GM19193 (cell line): Measurements from ENCODE around the gene SCN11A.

Experiments used
- POLR2A ChIP-seq: IDR thresholded peaks from 4 replicates; pipeline ENCODE4 v1.6.1; 2011; ENCODE audit not compliant: insufficient read depth, insufficient read length; ENCODE audit errors: extremely low read depth

The SCN11A gene

DNA sequence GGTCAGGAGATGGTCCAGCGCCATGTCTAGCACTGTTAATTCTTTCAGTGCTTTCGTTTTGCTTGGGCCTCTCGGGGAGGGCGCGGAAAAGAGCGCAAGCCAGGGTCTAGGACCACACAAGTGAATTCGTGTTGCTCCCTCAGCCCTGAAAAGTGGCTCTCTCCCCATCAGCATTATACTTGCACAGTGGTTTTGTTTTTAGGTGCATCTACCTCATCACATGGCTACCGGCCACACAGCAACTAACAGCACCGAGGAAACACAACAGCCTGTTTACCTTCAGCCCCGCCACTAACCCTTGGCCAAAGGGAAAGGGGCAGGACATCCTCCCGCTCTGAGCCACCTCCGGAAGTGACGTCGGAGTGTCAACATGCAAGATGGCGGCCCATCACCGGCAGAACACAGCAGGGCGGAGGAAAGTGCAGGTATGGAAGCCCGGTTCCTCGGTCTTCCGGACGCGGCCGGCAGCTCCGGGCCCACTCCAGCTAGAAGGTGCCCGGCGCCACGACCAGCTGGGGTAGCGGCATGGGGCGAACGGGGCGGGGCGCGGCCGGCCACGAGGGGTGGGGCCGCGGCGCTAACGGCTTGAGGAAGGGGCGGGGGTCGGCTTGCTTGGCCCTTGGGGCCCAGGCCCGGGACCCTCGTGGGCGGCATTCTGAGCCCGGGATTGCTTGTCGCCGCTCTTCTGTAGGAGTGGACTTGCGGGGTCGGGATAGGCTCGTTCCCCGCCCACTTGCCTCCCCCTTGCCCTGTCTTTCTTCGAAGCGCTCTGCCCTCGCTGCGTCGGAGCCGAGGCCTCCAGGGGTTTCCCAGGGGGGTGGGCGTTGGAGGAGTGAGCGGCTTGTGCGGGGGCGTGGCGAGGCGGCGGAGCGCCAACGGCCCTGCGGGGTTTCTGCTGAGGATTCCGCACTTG lies at the start of gene SCN11A, which contains the start of gene WDR48:
SCN11A (minus strand) TSS at position 296 of the 913 bp plus-strand sequence. CDS start 101,582 bp downstream, outside the sequence.
WDR48 (plus strand) TSS at position 368 of the 913 bp plus-strand sequence; CDS start at position 378, 10 bp downstream.
- TF ChIP-seq POLR2A: peak; percentile 92

DNA sequence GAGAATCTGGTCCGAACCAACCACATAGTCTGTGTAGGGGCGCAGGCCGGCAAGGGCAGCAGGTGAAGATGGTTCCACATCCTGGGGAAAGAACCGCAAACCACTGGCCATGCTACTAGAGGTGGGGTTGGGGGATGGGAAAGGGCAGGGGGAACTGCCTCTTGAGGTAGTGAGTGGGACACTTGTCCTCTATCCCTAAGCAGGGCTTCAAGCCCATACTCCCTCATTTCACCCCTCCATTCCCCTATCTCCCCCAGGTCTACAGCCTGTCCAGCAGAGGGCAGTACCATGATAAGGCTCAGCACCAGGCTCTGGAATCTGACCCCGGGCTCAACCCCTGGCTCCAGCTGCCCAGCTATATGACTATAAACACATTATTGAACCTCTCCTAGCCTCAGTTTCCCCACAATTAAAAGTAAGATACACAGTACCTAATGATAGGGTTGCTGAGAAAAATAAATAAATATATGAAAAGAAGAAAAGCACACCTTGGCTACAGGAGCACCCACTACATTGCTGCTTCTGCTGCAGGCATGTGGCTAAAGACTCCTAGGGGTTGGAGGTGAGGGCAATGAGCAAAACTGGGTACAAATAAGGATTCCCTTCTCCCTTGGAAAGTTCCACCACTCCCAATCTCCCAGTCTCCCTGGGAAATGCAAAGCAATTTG lies 49.4 kb upstream of the SCN11A start:
- no peak for TF ChIP-seq POLR2A

DNA sequence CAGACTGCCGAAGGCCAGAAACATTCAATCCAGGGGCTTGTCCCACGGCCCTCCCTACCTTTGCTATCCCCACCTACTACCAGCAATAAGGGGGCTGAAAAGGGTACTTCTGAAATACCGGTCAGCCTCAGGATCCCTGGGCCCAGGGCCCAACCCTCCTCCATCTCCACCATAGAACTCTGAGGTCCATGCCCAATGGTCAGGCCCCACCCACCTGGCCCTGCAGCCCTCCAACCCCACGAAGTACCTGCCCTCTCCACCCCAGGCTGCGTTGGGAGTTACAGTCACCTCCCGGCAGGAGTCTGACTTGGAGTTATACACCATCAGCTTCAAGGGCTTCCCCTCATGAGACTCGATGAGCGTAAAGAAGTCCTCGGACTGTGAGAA lies 48.7 kb upstream of the SCN11A start:
- no peak for TF ChIP-seq POLR2A

DNA sequence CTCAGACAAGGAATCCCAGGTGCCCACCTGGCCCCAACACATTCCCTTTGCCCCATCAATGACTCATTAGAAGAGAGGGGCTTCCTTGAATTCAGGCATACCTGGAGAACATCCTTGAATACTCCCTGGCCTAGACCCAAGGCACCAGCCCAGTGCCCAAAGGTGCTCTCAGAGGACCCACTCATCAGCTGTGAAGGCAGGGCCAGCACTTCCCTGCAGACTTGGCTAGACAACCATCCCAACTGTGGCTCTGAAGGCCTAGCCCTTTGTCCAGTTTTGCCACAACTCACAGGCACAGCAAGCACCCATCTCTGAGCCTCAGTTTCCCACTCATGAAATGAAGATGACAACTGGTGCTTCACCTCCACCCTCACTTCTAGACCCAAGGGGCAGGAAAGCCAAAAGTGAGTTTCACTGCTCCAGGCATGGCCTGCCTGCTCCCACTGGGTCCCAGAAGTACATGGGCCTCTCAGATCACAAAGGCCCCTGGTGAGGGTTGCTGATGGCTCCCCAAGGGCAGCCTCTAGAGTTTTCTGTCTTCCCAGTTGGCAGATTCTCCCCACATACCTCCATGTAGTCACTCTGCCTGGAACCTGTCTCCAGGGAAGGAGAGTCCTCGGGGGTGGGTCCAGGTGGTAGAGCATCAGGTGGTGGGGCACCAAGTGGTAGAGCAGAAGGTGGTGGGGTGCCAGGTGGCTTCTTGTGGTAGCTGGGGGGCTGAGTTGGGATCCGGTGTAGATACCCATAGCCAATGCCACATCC lies 48.2 kb upstream of the SCN11A start:
- no peak for TF ChIP-seq POLR2A

DNA sequence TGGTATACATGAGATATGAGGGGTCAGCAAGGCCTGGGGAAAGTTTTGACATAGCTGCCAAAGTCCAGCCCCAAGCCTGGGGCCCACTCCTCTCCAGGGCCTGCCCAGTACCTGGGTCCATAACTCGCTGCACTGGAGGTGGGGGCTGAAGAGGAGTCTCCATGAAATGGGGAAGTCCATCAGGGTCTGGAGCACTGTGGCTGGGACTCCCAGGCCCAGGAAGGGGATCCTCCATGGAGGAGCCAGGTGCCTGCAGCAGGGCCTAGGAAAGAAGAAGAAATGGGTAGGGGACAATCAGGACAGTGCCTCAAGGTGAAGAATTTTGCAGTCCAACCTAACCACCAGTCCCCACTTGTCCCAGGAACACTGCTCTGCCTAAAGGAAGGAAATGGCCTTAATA lies 47.5 kb upstream of the SCN11A start:
- no peak for TF ChIP-seq POLR2A

DNA sequence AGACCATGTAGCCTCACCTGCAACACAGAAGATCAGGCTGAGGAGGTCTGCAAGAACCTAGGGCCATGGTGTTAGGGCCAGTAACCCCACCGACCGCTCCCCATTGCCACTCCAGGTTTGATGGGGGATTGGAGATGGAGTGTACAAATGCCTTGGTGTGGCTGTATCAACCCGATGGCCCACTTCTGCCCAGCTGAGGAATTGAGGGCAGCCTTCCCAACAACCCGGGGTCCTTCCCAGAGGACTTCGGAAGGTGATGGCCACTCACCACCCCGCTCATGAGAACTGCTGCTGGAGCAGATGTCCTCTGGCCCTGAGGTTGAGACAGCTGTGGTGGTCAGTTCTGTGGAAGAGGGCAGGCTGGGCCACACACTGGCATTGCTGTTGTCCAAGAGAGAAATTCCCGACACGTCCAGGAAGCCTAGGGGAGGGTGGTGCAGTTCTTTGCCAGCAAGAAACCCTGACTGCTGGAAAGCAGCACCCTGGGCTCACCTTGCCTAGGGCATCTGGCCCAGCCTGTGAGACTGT lies 46.8 kb upstream of the SCN11A start:
- TF ChIP-seq POLR2A: no peak

DNA sequence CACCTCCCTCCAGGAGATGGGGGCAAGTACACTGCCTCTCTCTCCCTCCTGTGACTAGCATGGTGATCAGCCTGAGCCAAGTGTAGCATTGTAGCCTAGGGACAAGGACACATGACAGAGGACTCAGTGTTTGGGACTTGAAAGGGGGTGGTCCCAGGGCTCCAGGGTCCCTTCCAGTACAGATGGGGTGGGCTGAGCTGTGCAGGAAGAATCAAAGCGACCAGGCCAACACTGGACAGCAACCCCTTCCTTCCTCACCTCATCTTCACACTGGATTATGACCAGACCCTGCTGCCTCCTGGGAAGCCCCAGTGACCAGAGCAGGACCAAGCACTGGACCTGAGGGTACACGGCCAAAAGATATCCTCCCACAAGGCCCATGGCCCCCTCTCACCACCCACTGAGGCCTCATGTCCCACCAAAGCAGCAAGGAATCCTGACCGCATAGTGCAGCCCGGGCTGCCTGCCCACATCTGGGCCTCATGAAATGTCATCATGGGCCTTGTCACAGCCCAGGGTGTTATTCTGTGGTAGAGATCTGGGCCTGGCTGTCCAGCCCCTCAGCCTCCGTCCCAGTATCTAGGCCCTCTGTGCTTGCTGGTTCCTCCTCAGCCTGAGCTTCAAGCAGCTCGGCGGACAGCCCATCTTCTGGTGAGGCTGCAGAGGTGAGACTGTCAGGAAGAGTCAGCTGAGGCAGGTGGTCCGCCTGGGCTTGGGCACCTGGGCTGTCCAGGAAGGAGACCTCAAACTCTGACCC lies 46.1 kb upstream of the SCN11A start:
- no peak for TF ChIP-seq POLR2A

DNA sequence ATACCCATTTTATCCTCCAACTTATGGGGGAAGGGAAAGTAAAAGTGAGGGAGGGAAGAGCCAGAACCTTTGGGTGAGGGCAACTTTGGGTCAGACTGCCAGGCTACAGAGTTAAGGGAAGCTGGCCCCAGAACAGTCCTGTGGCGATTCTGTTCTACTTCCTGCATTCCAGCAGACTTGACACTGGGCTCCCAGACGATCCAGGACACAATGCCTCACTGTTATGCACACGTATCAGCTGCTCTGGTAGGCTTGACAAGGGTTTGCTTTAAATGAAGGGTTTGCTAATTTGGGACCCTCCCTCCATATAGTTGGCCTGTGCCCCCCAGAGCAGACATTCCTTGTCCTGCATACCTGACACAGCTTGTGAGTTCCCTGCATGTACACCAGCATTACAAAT lies 45.0 kb upstream of the SCN11A start:
- no peak for TF ChIP-seq POLR2A

DNA sequence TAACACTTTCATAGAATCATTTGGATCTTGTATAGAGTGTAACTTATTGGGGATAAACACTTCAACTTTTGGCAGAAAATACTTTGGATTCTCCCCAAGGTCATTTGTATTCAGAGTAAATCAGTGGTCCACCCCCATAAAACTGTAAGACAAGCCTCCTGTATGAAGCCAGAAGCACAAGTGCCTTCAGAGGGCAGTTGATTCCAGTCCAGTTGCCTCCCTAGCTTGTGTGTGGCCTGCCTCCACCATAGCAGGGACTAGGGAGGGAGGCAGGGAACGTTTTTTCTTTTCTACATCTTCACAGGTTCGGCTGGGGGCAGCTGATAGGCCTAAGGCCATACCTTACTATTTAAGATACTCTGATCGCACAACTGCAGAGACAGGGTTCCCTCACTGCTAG lies 44.0 kb upstream of the SCN11A start:
- no peak for TF ChIP-seq POLR2A

DNA sequence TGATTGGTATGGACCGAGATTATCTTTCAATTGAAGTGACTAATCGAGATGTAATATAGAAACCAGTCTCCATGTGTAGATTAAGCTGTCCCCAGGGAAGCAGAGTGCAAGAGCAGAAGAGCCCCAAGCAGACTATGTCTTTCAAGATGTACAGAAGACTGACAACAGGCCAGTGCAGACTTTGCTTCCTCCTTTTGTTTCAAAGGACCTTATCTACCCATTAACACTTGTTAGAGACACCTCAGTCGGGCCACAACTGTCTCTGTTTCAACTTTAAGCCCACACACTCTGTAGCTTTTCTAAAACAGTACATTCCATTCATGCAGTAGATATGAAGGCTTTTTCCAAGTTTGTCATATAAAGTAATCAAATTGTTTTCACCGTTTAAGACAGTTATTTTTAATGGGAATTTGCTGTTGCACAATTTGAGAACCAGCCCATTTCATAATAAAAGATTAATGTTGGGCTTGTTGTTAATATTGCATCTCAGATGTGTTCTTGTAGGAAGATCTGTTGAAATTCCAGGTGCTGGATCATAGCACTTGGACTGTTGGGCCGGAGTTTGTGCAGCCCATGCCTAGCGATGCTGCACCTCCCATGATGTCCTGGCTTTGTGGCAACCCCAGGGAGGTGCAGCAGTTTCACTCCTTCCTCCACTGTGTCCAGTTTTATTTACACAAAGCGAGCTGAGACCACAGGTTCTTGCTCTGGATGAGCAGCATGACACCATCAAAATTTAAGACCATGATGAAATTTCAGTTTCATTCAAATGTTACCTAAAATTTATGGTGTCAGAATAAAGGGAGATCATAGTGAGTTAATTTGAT lies 43.3 kb upstream of the SCN11A start:
- TF ChIP-seq POLR2A: no peak

DNA sequence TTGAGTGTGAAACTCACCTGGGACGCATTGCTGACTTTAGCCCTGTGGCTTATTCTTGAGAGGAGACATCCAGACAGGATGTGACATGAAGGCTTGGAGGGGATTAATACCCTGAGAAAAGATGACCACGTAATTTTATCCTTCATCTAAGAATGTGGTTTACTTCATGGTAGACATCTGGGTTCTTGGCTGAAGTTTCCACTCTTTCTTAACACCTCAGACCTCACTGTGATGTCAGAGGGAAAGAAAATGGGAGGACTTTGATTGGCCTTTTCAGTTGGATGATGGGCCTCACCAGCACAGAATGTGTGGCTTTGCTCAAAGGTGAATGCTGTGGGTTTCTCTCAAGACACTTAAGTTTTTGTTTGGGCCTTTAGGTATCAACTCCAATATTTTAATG lies 39.2 kb upstream of the SCN11A start:
- no peak for TF ChIP-seq POLR2A

DNA sequence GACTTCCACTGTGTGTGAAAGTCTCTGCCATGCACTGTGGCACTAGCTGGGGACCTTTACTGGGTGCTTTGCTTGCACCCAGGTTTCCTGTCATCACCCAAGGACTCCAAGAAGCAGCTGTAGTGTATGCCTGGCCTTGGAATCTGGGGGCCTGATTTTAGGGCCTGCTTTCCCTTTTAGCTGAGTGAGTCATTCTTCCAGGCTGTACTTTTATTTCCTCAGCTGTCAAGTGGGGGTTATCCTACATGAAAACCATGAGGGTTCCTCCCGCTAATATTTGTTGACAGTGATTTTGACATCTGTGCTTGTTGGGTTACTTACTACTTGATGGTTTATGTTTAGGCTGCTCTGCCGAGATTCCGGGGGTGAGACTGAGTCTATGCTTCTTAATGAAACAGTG lies 37.1 kb upstream of the SCN11A start:
- no peak for TF ChIP-seq POLR2A

DNA sequence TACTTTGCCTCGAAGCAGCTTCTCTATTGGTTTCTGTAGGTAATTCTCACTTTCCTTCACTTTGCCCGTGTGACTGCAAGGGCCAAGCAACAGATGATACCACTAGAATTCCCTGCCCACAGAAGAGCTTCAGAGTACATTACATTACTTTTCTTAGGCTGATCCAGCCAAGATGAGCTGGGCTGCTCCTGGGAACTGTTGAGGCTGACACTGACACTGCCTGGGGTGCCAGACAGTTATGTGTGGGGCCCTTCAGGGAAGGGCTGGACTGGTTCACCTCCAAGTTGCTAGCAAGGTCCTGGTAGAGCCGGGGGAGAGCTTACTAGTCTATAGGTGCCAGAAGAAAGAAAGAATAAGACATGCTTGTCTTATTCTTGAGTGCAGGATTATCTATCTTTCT lies 36.7 kb upstream of the SCN11A start:
- no peak for TF ChIP-seq POLR2A
